Neuron (in vitro differentiated cells): ENCODE measurements around the gene GLCE.

Experiments
- H2AFZ ChIP-seq: one replicate; pipeline ENCODE4 v1.6.1; 2013; ENCODE audit warnings: low read depth, mild to moderate bottlenecking, inconsistent platforms, low read length, moderate library complexity
- H3K27me3 ChIP-seq: one replicate; pipeline ENCODE4 v1.6.1; 2013; ENCODE audit warnings: low read length; ENCODE audit not compliant: insufficient read depth
- H3K36me3 ChIP-seq: one replicate; pipeline ENCODE4 v1.6.1; 2013; ENCODE audit warnings: low read length; ENCODE audit not compliant: insufficient read depth
- H3K4me1 ChIP-seq: one replicate; pipeline ENCODE4 v1.6.1; 2013; ENCODE audit warnings: low read length; ENCODE audit not compliant: insufficient read depth
- H3K4me3 ChIP-seq: 2 replicates; pipeline ENCODE4 v1.5.1; 2013; ENCODE audit warnings: mild to moderate bottlenecking, low read length, moderate library complexity
- H3K9me3 ChIP-seq: one replicate; pipeline ENCODE4 v1.6.1; 2013; ENCODE audit warnings: low read length

Gene GLCE

DNA sequence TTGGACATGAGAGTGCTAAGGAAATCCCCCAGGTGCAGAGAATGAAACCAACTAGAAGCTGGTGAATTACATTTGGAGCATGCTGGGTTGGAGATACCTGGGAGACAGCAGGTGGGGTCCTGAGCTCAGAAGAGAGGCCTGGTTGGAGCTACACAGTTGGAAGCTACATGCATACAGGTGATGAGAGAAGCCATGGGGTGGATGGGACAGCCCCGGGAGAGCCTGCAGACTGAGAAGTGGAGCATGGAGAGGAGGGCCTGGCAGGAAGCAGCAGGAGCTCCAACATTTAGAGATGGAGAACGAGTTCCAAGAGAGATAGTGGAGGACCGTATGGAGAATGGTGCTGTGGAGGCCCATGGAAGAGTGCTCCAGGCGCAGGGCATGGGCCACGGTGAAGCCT is 148.5 kb downstream of the GLCE start:
- H3K27me3 ChIP-seq = no peaks in the 10 kb centered on the region
- no peaks in the 10 kb centered on the region for H3K4me1 ChIP-seq
- H2AFZ ChIP-seq = no peak overlapping the region
- no peaks in the 10 kb centered on the region for H3K9me3 ChIP-seq
- no peaks in the 10 kb centered on the region for H3K36me3 ChIP-seq
- H3K4me3 ChIP-seq = no peak overlapping the region

DNA sequence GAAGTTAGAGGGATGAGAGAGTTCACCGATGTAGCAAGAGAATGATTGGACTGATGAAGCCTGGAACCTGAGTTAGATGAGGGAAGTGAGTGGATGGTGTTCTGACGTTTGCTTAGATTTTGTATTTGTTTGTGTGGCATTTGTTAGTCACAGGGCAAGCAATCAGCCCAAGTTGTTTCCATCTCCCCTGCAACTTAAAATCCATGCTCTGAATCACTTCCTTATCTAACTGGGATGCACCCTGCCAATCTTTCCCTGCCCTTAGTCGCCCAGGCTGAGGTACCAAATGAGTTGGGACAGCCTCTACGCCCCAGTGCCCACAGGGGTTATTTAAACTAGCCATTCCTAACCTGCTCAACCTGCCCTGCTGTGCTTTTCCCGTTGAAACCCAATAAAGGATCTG is 150.9 kb downstream of the GLCE start:
- no peaks in the 10 kb centered on the region for H3K9me3 ChIP-seq
- H3K36me3 ChIP-seq = no peaks in the 10 kb centered on the region
- H3K4me3 ChIP-seq = no peak overlapping the region
- no peak overlapping the region for H2AFZ ChIP-seq
- H3K4me1 ChIP-seq = no peaks in the 10 kb centered on the region
- H3K27me3 ChIP-seq = no peaks in the 10 kb centered on the region

DNA sequence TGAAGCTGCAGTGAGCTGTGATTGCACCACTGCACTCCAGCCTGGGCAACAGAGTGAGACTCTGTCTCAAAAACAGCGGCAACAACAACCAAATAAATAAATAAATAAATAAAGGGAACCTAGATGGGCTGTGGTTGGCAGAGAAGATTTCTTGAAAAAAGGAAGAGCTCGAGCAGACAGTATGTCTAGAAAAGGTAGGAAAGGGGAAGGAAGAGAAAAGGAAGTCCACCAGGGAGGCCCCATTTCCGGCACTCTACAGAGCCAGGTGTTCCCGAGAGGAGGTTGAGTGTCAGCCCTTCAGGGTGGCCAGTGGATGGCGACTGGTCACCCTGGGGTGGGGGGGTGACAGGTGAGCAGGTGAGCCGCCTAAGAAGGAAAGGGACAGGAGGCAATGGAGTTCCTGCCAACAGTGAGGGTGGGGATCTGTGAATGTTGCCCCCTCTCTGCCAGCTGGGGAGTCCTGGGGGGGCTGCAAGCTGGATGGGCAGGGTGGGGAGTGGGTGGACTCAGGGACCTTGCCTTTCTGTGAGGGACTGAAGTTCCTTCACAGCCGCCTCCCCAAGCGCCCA is 153.1 kb downstream of the GLCE start:
- H3K27me3 ChIP-seq = no peaks in the 10 kb centered on the region
- H3K4me1 ChIP-seq = no peaks in the 10 kb centered on the region
- H3K4me3 ChIP-seq = no peak overlapping the region
- H3K36me3 ChIP-seq = no peaks in the 10 kb centered on the region
- H2AFZ ChIP-seq = no peak overlapping the region
- no peaks in the 10 kb centered on the region for H3K9me3 ChIP-seq

DNA sequence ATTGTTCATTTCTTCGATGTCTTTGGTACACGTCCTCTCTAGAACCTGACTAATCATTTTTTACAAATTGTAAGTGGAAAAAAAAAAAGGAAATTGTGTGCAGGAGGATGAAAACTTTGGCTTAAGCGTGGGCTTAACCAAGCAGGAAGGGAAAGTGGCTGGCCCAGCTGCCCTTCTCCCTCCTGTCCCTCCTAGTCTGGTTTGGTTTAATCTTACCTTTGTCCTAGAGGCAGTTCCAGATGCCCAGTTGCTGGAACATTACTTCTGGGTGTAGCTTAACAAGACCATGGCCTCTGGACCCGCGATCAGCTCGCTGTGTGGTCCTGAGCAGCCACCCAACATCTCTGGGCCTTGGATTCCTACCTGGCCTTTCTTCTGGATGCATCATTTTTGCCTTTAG is 153.7 kb downstream of the GLCE start:
- no peaks in the 10 kb centered on the region for H3K27me3 ChIP-seq
- H3K4me1 ChIP-seq = no peaks in the 10 kb centered on the region
- H3K9me3 ChIP-seq = no peaks in the 10 kb centered on the region
- H2AFZ ChIP-seq = no peak overlapping the region
- H3K36me3 ChIP-seq = no peaks in the 10 kb centered on the region
- H3K4me3 ChIP-seq = no peak overlapping the region

DNA sequence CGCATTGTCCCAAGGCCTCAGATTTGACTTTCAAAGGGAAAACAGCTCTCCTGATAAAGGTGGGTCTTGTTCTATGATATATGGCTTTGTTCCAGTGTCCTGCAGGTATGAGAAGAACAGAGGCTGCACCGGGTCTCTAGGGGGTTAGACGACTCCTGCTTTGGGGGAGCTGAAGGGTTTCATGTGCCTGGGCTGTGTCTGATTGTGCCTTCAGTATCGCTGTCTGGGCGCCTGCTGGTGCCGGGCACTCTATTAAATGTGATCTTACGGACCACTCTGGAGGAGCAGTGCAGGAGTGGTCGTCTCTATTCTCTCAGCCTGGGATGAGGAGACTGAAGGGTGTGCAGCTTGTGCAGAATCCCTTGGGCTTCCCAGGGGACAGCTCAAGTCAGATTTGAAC is 154.3 kb downstream of the GLCE start:
- Histone ChIP-seq H3K4me1 (no peaks in the 10 kb centered on the region), H3K36me3 (no peaks in the 10 kb centered on the region), H2AFZ (no peak overlapping the region), H3K9me3 (no peaks in the 10 kb centered on the region), H3K27me3 (no peaks in the 10 kb centered on the region), H3K4me3 (no peak overlapping the region)

DNA sequence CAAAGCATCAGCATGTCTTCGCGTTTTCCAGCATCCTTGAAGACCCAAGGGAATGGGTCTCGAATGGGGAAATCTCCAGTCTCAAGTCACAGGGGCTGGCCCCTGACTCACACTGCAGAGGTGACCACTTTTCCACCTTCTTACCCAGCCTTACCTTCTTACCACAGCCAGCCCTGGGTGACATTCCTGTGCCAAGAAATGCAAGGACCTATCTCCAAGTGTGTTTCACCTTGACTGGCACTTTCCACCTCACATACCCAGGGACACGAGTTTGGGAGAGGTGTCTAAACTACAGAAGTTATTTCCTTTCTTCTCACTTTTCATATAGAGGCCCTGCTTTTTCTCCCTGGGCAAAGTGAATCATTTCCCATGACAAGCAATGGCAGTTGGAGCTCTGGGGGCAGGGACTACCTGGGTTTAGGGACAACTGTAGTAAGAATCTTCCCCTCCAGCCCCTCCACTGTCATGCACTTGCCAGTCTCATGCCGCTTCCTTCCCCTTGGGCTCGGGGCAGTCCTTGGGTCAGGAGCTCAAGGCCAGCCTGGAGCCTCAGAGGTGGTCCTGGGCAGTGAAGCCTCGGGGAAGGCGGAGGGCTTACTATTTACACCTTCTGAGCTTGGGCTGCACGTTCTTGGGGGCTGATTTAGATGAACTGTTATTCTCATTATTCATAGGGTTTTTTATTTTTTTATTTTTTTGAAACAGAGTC is 155.1 kb downstream of the GLCE start:
- Histone ChIP-seq H3K4me3 (no peak overlapping the region), H3K27me3 (no peaks in the 10 kb centered on the region), H2AFZ (no peak overlapping the region), H3K9me3 (no peaks in the 10 kb centered on the region), H3K4me1 (no peaks in the 10 kb centered on the region), H3K36me3 (no peaks in the 10 kb centered on the region)

DNA sequence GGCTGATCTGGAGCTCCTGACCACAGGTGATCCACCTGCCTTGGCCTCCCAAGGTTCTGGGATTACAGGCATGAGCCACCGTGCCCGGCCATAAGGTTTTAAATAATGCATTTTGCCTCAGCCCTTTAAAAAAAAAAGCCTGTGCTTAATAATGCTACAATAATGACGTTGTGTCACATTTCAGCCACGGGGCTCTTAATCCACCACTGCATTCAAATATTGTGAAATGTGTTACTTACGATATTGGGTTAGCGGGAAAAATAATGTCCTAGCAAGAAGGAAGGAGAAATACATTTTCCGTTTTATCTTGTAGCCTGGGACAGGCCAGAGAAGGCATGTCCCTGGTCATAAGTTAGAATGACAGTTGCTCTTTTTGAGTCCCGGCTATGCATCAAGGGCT is 155.9 kb downstream of the GLCE start:
- no peak overlapping the region for H2AFZ ChIP-seq
- no peaks in the 10 kb centered on the region for H3K9me3 ChIP-seq
- H3K36me3 ChIP-seq = no peaks in the 10 kb centered on the region
- no peaks in the 10 kb centered on the region for H3K4me1 ChIP-seq
- H3K27me3 ChIP-seq = no peaks in the 10 kb centered on the region
- H3K4me3 ChIP-seq = no peak overlapping the region

DNA sequence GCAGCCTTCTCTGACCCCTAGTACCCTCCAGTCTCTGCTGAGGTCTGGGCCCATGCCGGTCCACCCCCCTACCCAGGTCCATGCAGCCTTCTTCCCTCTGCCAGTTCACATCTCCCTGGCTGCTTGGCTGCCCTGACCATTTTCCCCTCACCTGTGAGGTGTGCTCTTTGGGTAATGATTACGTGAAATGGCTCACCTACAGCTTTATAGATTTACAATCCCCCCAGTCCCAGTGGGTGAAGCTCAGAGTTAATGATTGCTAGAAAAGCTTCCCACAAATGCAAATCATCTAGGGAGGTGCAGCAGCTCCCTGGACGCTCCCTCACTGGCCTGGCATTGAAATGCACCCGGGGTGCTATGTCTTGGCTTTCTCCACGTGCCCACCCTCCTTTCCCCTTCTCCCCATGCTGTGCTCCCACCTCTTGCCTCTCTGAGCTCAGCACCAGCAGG is 157.0 kb downstream of the GLCE start:
- Histone ChIP-seq H3K4me3 (no peak overlapping the region), H2AFZ (no peak overlapping the region), H3K4me1 (no peaks in the 10 kb centered on the region), H3K36me3 (no peaks in the 10 kb centered on the region), H3K9me3 (no peaks in the 10 kb centered on the region), H3K27me3 (no peaks in the 10 kb centered on the region)

DNA sequence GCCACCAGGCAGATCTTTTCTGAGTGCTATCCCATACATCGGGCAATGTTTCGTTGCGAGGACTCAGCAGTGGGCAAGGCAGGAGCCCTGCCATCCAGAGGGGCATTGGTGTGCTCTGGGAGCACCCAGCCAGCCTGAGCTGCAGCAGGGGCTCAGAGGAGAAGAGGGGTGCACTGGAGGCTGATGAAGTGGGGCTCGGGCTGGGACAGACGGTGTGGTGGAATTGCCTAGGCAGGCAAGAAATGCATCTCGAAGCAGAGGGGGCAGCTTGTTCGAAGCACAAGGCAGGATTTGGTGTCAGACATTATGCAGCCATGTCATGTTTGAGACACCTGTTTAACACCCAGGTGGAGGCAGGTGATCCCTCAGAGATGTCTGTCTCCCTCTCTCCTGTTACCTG is 157.6 kb downstream of the GLCE start:
- Histone ChIP-seq H3K9me3 (no peaks in the 10 kb centered on the region), H2AFZ (no peak overlapping the region), H3K36me3 (no peaks in the 10 kb centered on the region), H3K27me3 (no peaks in the 10 kb centered on the region), H3K4me1 (no peaks in the 10 kb centered on the region), H3K4me3 (no peak overlapping the region)

DNA sequence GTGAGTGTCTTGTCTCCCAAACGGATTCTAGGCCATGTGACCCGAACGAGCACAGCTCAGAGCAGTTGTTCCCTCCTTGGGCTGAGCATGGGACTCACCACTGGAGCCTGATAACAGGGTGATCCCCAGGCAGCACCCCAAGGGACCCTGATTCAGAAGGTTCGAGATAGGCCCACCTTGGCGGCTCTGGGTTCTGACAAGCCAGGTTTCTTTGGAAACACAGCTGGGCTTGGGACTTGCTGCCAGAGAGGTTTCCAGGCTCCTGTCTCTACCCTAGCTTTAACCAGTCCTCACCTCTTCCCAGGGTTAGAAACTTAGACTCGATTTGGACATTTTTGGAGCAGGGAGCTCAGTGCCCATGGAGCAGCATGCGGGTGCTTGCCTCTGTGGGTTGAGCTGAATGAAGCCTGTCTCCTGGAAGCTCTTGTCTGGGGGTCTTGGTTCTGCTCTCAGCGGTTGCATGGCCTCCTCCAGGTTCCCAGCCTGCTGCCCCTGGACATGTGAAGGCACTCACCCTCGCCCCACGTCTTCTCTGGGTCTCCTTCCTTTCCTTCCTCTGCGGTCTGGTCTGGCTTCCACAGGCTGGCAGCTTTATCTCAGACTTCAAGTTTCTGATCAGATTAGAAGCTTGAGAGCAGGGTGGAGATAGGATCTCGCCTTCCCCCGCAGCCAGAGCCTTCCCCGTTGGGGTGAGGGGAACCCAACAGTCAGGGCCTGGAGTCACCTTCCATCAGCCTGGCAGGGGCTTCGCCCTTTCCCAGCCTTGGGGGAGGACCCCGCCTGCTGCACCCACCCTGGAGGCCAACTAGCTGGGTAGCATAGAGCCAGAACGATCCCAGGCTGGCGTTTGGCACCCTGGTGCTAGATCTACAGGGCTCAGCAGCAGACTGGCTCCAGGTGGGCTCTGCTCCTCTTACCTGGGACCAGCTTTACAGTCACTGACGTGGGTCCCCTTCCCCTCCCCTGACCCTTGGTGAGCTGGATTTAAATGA is 159.2 kb downstream of the GLCE start:
- Histone ChIP-seq H3K9me3 (no peaks in the 10 kb centered on the region), H3K36me3 (no peaks in the 10 kb centered on the region), H3K4me1 (peaks cover 9% of the 10 kb centered on the region), H3K4me3 (no peak overlapping the region), H2AFZ (no peak overlapping the region), H3K27me3 (no peaks in the 10 kb centered on the region)

DNA sequence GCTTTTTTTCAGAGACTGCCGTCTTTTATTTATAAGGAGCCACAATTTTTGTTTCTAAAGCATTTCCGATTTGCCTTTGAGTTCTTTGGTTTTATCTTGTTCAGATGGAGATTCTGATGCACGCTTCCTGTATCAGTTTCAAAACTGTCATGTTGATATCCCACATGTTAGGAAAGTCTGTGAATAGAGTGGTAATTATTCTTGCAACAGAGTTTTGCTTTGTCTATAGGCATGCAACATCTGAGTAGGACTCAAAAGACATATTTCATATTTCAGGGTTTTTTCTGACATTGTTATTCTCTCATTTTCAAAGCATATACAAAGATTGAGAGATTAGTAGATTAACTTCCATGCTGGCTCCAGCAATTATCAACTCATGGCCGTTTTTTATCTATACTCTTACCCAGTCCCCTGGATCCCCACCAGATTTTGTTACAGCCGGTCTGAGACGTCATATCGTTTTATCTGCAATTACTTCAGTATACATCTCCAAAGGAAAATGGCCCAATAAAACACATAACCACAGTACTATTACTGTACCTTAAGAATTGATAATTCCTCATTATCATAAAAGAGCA is 160.6 kb downstream of the GLCE start:
- no peak overlapping the region for H3K4me3 ChIP-seq
- no peaks in the 10 kb centered on the region for H3K27me3 ChIP-seq
- H3K9me3 ChIP-seq = no peaks in the 10 kb centered on the region
- H3K36me3 ChIP-seq = no peaks in the 10 kb centered on the region
- H3K4me1 ChIP-seq = peaks cover 10% of the 10 kb centered on the region
- no peak overlapping the region for H2AFZ ChIP-seq
